Epithelial cell of esophagus (primary cell): ENCODE data around the gene SLC10A7.

ENCODE experiments used
- DNase-seq: peaks from one replicate; pipeline ENCODE4 v3.0.0; 2010; ENCODE audit warnings: low read depth
- H3K4me3 ChIP-seq: 2 replicates; pipeline ENCODE4 v1.5.1; 2011; ENCODE audit warnings: mild to moderate bottlenecking, low read length, control low read depth
- CTCF ChIP-seq: IDR thresholded peaks from 2 replicates; pipeline ENCODE4 v1.5.1; 2011; ENCODE audit warnings: low read depth, mild to moderate bottlenecking, low read length, control low read depth, inconsistent platforms; ENCODE audit not compliant: insufficient read depth; ENCODE audit errors: missing control alignments

Gene SLC10A7

GRCh38 chr4:146534178-146534577, 12.4 kb upstream of the SLC10A7 start:
- TF ChIP-seq CTCF: no peak
- H3K4me3 ChIP-seq: no peak overlapping the region
- no peak for DNase-seq

- H3K4me3 ChIP-seq: no peak overlapping the region
- DNase-seq: no peak
- no peak for TF ChIP-seq CTCF
These were observed 4.0 kb upstream of the SLC10A7 start for GRCh38 chr4:146525754-146526153.

GRCh38 chr4:146524663-146525062, 2.9 kb upstream of the SLC10A7 start:
- H3K4me3 ChIP-seq: no peak overlapping the region
- no peak for TF ChIP-seq CTCF
- DNase-seq: peak; percentile 61

- no peak for DNase-seq
- no peak for TF ChIP-seq CTCF
- peak overlapping the region; percentile 98 for H3K4me3 ChIP-seq
These were observed 1.1 kb upstream of the SLC10A7 start for GRCh38 chr4:146522869-146523205.

GRCh38 chr4:146522098-146522868, 543 bp upstream of the SLC10A7 start:
- peak; percentile 88 for DNase-seq
- H3K4me3 ChIP-seq: peak overlapping the region; percentile 98
- no peak for TF ChIP-seq CTCF

GRCh38 chr4:146520896-146521540, 722 bp downstream of the SLC10A7 start:
- DNase-seq: peak; percentile 77
- peak overlapping the region; percentile 98 for H3K4me3 ChIP-seq
- TF ChIP-seq CTCF: no peak
